Mononuclear cell (primary cell): ENCODE measurements around the gene FXN. TPM values are rescaled to one million over a fixed set of nuclear protein-coding genes. Genes with fewer than 3 reads are reported as not detected.
"Not testable (repeated sequence)": the region's sequence is repeated elsewhere in the genome, so short reads cannot be mapped to it uniquely, and the experiment has no call there.

Experiments used
- H3K27me3 ChIP-seq: 2 replicates; pipeline ENCODE4 v1.6.0; 2011; ENCODE audit warnings: low read length, control low read depth; ENCODE audit not compliant: insufficient read depth
- H3K4me1 ChIP-seq: 2 replicates; pipeline ENCODE4 v1.5.1; 2011; ENCODE audit warnings: mild to moderate bottlenecking, low read length, control low read depth; ENCODE audit not compliant: insufficient read depth
- H3K4me3 ChIP-seq: 2 replicates; pipeline ENCODE4 v1.5.1; 2011; ENCODE audit warnings: mild to moderate bottlenecking, low read length, moderate library complexity
- H3K9me3 ChIP-seq: 2 replicates; pipeline ENCODE4 v1.5.1; 2011; ENCODE audit warnings: low read depth, mild to moderate bottlenecking, control low read depth, low read length
- total RNA-seq: library from RNA; depleted of rRNA; stranded (reverse); fragments of >200 nt; gene quantifications from one replicate; pipeline ENCODE4 v1.2.3, GENCODE V29; 2012

Gene FXN
- total RNA-seq, 1 donor: 4.0 TPM

DNA sequence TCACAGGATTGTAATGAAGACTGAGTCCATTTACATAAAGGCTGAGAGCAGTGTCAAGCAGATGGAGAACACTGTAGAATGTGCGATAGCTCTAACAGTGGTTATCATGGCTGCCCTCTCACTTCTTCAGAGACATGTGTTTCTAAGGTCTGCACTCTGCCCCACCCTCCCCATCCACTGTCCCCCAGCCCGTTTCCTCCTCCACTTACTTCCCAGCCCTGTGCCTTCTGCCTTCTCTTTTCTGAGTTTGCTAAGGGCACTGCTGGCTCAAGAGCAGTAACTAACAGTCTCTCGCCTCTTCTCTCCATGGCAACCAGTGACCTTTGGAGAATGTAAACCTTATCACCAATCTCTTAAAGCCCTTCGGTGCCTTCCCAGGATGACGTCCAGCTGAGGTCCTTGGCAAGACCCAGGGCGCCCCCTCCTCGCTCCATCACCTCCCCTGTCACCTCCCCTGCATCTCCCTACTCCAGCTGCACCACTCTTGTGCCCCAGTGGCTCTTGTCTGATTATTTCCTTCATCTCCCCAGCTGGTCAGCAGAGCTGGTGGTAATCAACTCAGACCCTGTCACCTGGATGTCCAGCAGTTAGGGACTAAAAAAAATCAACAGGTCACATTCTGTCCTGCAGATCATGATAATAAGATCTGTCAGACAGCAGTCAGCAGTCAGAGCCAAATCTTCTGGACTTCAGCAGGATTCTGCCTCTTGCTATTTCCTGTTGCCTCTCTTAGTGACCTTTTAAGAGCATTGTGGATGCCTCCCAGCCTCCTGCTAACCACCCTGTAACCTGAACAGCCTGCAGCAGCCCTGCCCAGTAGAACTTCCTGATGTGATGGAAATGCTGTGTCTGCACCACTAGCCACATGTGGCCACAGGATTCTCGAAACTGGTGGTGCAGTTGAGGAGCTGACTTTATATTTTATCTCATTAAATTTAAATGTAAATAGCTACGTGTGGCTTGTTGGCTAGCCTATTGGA is 9.0 kb downstream of the FXN start:
- peaks cover 5% of the 10 kb centered on the region for H3K4me1 ChIP-seq
- H3K4me3 ChIP-seq: no peak overlapping the region
- no peaks in the 10 kb centered on the region for H3K9me3 ChIP-seq
- no peaks in the 10 kb centered on the region for H3K27me3 ChIP-seq

GRCh38 chr9:69045821-69046220 is 10.3 kb downstream of the FXN start:
- no peak overlapping the region for H3K4me3 ChIP-seq
- H3K9me3 ChIP-seq: no peaks in the 10 kb centered on the region
- no peaks in the 10 kb centered on the region for H3K27me3 ChIP-seq
- H3K4me1 ChIP-seq: peaks cover 5% of the 10 kb centered on the region

GRCh38 chr9:69046723-69047122 is 11.2 kb downstream of the FXN start:
- H3K4me3 ChIP-seq: no peak overlapping the region
- H3K4me1 ChIP-seq: peaks cover 5% of the 10 kb centered on the region
- no peaks in the 10 kb centered on the region for H3K9me3 ChIP-seq
- H3K27me3 ChIP-seq: no peaks in the 10 kb centered on the region

- Histone ChIP-seq H3K4me1 (peaks cover 5% of the 10 kb centered on the region), H3K4me3 (no peak overlapping the region), H3K27me3 (no peaks in the 10 kb centered on the region), H3K9me3 (no peaks in the 10 kb centered on the region)
Observed at GRCh38 chr9:69047371-69047770, 11.8 kb downstream of the FXN start.

DNA sequence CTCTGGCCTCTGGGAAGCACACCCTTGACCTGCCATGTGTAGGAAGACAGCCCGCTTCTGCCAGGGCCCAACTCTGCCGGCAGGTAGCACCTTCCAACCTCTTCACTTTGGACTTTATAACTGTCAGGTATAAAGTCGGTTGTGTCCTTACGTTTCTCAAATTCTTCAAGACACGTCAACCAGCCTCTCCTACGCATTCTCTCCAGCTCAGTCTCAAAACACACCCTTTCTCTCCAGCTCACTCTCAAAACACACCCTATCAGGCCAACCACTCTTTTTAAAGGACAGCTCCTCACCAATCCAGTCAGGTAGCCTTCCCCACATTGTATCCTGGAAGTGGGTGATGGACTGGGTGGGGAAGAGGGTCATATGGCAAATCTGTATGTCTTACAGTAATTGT is 13.5 kb downstream of the FXN start:
- H3K4me1 ChIP-seq: peaks cover 5% of the 10 kb centered on the region
- no peaks in the 10 kb centered on the region for H3K27me3 ChIP-seq
- H3K4me3 ChIP-seq: no peak overlapping the region
- H3K9me3 ChIP-seq: no peaks in the 10 kb centered on the region

DNA sequence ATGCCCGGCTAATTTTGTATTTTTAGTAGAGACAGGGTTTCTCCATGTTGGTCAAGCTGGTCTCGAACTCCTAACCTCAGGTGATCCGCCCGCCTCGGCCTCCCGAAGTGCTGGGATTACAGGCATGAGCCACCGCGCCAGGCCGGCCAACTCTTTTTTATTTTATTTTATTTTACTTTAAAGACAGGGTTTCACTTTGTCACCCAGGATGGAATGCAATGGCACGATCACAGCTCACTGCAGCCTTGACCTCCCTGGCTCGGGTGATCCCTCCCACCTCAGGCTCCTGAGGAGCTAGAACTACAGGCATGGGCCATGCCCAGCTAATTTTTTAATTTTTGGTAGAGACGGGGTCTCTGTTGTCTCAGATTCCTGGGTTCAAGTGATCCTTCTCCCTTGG is 15.4 kb downstream of the FXN start:
- H3K4me3 ChIP-seq, H3K9me3 ChIP-seq, H3K27me3 ChIP-seq, H3K4me1 ChIP-seq: not testable (repeated sequence)

- Histone ChIP-seq H3K4me3 (no peak overlapping the region), H3K9me3 (no peaks in the 10 kb centered on the region)
Observed at GRCh38 chr9:69054989-69055388, 19.4 kb downstream of the FXN start.

DNA sequence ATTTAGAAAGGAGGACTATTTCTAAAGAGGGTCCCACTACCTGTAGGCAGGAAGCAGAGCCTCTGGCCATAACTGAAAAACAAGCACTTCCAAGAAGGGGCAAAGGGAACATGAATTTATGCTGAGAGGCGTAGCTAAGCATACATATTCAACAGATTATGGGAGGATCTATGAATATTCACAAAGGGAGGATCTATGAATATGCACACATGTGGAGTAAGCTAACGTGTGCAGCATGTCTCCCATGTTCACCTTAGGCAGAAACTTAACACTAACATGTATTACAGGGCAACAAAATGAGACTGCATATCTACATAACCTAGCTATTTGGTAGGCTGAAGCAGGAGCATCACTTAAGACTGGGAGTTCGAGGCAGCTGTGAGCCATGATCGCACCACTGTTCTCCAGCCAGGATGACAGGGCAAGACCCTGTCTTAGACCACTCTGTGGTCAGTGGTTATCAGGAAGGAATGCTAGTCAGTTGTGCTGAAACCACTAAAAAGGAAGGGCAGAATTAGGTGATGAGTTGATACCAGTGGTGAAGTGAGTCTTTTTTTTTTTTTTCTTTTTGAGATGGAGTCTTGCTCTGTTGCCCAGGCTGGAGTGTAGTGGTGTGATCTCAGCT is 20.8 kb downstream of the FXN start:
- Histone ChIP-seq H3K27me3 (no peaks in the 10 kb centered on the region), H3K9me3 (no peaks in the 10 kb centered on the region), H3K4me1 (no peaks in the 10 kb centered on the region), H3K4me3 (no peak overlapping the region)

More at GRCh38 chr9:69054989-69055388, 19.4 kb downstream of the FXN start:
- Histone ChIP-seq H3K4me1 (no peaks in the 10 kb centered on the region), H3K27me3 (no peaks in the 10 kb centered on the region)

DNA sequence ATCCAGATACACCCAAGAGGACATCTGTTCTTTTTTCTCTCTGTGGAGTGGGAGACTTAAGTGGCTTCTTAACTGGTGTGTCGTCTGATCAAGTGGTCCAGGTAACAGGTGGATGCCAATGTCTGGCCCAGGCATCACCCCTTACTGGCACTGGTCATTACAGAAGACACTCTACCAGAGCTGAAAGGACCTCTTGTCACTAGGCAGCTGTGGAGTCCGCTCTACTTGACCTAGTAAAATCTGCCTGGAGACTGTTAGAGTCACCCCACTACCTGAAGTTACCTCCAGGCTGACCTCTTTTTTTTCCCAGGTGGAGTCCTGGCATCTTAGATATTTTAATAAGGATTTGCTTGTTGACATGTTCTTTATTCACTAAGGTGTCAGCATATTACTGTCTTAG is 22.5 kb downstream of the FXN start:
- H3K9me3 ChIP-seq: no peaks in the 10 kb centered on the region
- H3K27me3 ChIP-seq: no peaks in the 10 kb centered on the region
- H3K4me1 ChIP-seq: no peaks in the 10 kb centered on the region
- H3K4me3 ChIP-seq: no peak overlapping the region

DNA sequence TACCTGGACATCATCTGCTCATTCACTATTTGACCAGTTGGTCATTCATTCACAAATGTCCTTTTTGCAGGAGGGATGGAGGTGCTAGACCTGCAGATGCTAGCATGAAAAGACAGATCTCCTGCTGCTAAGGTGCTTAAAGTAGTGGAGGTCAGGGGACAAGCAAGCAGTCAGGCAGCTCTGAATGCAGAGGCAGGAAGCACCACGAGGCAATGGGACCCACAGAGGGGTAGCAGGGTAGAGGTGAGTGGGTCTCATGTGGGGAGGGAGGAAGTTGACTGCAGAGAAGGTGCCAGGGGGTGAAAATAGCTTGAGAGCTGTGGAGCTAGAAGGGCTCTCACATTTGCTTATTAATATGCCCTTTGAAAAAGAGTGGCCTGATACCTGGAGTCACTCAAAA is 25.2 kb downstream of the FXN start:
- H3K4me1 ChIP-seq: no peaks in the 10 kb centered on the region
- no peaks in the 10 kb centered on the region for H3K9me3 ChIP-seq
- no peak overlapping the region for H3K4me3 ChIP-seq
- H3K27me3 ChIP-seq: no peaks in the 10 kb centered on the region

DNA sequence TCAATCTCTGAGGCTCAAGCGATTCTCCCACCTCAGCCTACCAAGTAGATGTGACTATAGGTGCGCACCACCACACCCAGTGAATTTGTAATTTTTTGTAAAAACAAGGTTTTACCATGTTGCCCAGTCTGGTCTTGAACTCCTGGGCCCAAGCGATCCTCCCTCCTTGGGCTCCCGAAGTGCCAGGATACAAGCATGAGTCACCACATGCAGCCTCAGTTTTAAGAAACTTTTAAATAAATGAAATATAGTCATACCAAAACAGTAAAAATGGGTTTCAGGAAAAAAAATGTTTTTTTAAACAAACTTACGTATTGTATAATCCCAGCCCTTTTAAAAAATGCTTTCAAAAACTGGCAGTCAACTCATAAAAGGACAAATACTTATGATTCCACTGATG is 26.6 kb downstream of the FXN start:
- H3K4me3 ChIP-seq: no peak overlapping the region
- no peaks in the 10 kb centered on the region for H3K27me3 ChIP-seq
- H3K9me3 ChIP-seq: no peaks in the 10 kb centered on the region
- no peaks in the 10 kb centered on the region for H3K4me1 ChIP-seq

DNA sequence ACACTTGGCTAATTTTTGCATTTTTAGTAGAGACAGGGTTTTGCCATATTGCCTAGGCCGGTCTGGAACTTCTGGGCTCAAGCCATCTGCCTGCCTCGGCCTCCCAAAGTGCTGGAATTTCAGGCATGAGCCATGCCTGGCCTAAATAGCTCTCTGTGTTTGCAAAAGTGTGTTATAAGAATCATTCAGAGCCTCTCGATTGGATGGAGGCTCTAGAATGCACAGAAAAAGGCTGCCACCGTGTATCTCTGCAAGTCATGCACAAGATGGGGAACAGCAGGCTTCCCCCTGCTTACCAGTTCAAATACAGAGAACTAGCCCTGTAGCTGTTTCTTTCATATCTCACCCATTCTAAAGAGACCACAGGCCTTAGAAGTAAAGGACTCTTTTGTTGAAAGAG is 28.3 kb downstream of the FXN start:
- H3K27me3 ChIP-seq: no peaks in the 10 kb centered on the region
- no peaks in the 10 kb centered on the region for H3K9me3 ChIP-seq
- no peak overlapping the region for H3K4me3 ChIP-seq
- H3K4me1 ChIP-seq: no peaks in the 10 kb centered on the region

GRCh38 chr9:69065660-69066059 is 30.1 kb downstream of the FXN start:
- no peaks in the 10 kb centered on the region for H3K27me3 ChIP-seq

GRCh38 chr9:69066955-69067354 is 31.4 kb downstream of the FXN start:
- no peak overlapping the region for H3K4me3 ChIP-seq
- no peaks in the 10 kb centered on the region for H3K4me1 ChIP-seq
- no peaks in the 10 kb centered on the region for H3K9me3 ChIP-seq
- no peaks in the 10 kb centered on the region for H3K27me3 ChIP-seq

More at GRCh38 chr9:69065660-69066059, 30.1 kb downstream of the FXN start:
- Histone ChIP-seq H3K4me1 (no peaks in the 10 kb centered on the region), H3K4me3 (no peak overlapping the region), H3K9me3 (no peaks in the 10 kb centered on the region)

DNA sequence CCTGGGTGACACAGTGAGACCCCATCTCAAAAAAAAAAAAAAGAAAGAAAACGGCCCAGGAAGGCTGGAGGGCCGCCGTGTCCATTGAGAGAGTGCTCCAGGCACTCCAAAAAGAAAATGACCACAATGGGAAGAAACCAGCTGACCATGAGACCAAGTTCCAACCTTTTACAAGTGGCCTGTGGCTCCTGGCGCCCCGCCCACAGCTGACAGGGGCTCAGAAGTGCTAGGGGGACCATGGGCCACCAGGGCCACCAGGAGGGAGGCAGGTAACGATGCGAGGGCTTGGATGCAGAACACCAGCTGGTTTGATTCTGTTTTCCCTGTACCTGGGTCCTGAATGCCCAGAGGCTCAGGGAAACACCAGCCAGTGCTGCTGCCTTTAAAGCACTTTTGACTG is 34.6 kb downstream of the FXN start:
- H3K27me3 ChIP-seq: no peaks in the 10 kb centered on the region
- no peaks in the 10 kb centered on the region for H3K4me1 ChIP-seq
- H3K4me3 ChIP-seq: no peak overlapping the region
- no peaks in the 10 kb centered on the region for H3K9me3 ChIP-seq

DNA sequence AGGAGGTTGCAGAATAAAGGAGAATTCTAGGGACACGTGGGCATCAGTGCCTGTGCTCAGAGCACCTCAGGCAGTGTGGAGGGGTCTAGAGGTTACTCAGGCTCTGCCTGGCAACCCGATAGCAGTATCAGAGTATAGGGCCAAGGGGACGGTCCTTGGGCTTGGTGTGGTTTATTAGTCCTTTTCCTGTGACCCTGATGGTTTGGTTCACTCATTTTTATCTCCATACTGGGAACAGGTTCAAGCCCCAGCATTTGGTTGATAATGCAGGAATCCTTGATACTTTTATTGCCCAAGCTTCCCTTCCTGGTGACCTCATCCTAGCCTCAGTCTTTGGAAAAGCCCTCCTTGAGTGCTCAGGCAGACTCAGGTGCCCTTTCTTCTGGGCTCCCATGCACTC is 35.5 kb downstream of the FXN start:
- H3K9me3 ChIP-seq: no peaks in the 10 kb centered on the region
- no peaks in the 10 kb centered on the region for H3K4me1 ChIP-seq
- no peaks in the 10 kb centered on the region for H3K27me3 ChIP-seq
- no peak overlapping the region for H3K4me3 ChIP-seq
